Medulla oblongata (tissue), 1 donor: Measurements from ENCODE around the gene KCNB1.
A peak's percentile ranks its signal among the peaks of the same experiment; 100 is the strongest.

ENCODE experiments used
- DNase-seq: peaks from one replicate; pipeline ENCODE4 v3.0.0-alpha.2; 2015; ENCODE audit errors: extremely low spot score

The KCNB1 gene

DNA sequence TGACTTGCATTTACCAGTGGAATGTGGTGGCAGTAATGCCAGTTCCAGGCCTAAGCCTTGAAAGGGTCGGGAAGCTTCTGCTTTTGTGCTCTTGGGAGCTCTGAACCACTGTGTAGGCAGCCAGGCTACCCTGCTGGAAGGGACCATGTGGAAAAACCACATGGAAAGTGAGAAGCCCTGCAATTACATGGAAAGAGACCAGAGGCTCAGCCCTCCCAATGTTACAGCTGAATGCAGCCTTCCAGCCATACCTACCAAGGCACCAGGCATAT lies 14.9 kb upstream of the KCNB1 start:
- DNase-seq = no peak

DNA sequence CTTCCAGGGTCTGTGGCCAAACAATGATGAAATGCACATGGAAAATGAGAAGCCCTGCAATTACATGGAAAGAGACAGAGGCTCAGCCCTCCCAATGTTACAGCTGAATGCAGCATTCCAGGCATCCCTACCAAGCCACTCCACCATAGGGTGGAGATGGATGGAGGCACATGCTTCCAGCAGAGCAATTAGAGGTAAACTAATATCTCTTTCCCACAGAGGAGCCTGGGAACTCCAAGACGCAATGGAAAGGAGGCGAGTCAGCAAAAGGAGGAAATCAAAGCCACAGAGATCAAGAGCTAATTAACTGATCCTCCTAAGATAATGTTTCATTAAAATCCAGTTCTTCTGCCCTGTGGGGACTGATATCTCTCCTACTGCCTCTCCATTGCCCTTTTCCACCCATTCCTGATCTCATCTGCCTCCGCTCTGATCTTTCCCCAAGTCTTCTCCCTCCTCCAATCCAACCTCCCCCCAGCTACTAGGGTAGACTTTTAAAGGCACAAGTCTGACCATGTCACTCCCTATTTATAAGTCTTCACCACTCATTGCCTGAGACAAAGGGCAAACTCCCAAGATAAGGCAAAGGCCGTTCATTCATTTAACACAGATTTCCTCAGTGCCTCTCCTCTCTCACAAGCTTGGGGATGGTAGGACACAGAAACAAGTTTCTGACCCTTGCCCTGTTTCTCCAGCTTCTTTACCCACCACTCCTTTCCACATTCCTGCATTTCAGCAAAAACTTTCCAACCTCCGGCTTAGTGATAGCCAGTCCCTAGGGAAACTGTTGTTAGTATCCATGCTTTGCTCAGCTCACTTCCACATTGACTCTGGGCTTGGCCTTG lies 14.3 kb upstream of the KCNB1 start:
- DNase-seq = no peak

DNA sequence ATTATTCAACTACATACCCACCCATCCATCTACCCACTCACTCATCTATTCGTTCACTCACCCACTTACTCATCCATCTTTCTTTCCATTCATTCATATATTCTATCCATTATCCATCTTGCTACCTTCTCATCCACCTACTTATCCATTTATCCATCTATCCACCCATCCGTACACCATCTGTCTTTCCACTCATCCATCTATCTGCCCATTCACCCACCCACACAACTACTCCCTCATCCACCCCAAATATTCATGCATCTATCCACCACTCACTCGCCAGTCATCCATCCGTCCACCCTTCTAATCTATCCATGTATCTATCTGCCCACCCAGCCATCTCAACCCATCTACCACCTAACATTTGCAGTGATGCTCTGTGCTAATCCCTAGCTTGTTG lies 13.6 kb upstream of the KCNB1 start:
- no peak for DNase-seq

DNA sequence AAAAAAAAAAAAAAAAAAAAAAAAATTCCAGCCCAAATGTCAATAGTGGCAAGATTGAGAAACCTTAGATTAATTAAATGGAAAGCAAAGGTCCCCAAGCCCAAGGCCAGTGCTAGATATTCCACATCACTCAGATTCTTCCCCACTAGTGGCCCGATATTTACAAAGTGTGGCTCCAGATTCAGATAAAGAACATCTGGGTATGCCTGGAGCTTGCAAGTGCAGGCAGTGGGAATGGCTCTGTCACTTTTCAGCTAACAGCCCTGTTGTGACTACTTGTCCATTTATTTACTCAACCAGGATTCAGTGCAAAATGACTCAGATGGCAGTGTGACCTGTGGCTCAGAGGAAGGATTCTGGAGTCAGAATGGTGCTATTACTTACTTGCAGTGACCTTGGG lies 8.2 kb upstream of the KCNB1 start:
- DNase-seq = no peak

DNA sequence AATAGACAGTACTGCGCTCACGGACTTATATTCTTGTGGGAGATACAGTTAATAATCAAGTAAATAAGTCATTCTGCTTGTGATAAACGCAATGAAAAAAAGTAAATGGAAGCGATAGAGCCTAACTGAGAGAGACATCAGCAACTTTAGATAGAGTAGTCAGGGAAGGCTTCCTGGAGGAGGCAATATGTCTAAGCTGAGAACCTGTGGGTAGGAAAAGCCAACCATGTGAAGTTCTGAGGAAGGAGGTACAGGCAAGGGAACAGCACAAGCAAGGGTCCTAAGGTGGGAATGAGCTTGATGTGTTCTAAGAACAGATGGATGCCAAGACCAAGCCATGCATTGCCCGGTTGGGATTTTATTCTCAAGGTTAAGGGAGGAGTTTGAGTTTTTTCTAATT lies 7.2 kb upstream of the KCNB1 start:
- DNase-seq = no peak

DNA sequence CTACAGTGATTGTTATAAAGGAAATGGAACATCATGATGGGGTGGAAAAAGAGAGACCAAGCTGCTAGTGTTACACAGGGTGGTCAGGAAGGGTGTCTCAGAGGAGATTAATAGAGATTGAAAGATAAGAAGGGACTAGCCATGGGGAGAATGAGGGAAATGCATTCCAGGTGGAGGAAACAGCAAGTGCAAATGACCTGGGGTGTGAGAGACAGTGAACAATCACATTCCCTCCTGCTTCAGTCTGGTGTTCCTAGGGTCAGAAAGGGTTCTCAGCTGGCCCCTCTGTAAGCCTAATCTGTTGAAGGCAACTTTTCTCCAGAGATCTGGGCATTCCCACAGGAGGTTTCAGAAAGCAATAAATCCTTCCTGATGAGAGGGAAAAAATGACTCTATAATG lies 3.6 kb upstream of the KCNB1 start:
- DNase-seq = no peak

DNA sequence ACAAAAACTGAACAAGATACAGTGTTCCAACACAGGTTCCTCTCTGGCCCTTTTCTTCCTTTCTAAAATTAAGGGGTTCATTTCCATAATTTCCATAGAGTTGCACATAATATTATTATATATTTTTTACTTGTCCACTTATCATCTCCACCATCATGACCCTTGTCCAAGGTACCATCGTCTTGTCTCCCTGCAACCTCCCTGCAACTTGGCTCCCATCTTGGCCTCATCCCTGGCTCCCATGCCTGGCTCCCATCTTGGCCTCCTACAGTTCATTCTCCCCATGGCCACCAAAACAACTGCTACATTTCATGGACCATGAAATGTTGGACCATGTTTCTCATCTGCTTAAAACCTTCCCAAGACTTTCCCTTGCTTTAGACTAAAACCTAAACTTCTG lies 3.1 kb upstream of the KCNB1 start:
- no peak for DNase-seq

DNA sequence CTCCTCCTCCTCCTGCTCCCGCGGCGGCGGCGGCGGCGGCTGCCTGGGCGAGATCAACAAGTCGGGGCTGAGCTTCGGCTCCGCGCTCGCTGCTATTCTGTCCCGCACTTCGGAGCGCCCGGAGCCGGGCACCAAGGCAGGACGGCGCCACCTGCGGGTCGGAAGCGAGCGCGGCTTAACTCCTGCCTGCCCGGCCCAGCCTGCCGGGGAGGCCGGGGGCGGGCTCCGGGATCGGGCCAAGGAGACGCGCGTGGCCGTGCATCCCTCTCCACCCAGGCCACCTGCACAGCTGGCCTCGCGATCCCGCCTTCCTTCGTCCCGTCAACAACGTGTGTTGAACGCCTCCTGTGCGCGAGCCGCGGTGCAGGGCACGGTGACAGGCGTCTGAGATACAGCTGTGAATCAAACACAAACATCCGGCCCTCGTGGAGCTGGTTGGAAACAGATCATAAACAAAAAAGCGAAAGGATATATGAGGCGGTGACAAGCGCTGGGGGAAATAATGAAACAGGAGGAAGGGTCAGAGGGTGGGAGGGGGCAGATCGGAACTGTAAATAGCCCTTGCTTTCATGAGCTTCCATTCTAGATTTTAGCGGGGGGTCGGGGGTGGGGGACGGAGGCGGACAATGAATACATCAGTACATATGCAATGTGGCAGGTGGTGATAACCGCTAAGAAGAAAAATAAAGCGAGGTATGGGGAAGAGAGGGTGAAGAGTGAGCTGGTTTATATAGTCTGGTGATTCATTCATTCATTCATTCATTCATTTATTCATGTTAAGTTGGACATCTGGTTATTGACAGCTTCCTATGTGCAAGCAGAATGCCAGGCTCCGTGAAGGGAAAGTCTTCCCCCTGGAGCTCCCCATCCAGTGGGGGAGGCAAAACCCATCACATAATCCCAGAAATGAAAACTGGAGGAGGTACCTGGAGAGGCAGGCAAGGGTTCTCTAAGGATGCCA lies 2.0 kb upstream of the KCNB1 start:
- peak; percentile 72 for DNase-seq

DNA sequence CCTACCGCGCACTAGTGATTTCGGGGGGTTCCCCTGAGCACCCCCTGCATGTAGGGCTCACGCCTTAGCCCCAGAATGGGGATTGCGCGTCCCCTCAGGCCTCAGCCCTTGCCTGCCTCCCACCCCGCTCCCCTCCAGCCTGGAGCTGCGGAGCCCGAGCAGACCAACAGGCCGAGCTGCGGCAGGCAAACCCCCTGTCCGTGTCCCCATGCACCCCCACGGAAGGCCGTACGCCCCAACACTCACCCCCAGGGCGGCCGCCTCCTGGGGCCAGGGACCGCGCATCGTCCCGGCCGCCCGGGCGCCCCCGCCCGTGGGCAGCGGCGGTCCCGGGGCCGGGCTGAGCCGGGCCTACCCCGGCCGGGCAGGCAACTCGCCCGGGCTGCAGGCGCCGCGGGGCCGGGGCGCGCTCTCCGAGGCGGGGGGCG lies 1.2 kb upstream of the KCNB1 start:
- DNase-seq = no peak

DNA sequence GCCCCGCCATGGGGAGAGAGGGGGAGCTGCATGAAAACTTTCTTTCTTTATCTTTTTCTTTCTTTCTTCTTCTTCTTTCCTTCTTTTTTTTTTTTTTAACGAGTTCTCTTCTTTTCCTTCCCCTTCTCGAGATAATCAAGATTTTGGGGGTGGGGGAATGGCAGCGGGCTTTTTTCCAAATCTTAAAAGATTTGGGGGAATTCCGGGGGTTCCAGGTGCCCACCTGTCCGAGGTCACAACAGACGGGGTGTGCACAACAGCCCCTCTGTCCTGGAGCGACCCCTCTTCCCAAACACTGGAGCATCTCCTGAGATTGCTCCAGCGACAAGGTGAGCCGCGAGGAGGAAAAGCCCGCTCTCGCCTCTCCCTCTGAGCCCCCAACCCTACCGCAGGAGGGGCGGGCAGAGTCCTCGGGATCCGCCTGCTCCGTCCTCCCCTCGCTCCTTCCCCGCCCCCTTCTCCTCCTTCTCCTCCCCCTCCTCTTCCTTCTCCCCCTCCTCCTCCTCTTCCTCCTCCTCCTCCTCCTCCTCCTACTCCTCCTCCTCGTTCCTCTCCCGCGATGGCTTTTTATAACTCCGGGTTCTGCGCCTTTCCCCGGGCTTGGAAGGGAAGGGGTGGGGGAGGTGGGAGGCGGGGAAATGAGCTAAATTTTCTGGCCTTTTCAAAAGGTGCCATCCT lies 689 bp upstream of the KCNB1 start:
- no peak for DNase-seq

DNA sequence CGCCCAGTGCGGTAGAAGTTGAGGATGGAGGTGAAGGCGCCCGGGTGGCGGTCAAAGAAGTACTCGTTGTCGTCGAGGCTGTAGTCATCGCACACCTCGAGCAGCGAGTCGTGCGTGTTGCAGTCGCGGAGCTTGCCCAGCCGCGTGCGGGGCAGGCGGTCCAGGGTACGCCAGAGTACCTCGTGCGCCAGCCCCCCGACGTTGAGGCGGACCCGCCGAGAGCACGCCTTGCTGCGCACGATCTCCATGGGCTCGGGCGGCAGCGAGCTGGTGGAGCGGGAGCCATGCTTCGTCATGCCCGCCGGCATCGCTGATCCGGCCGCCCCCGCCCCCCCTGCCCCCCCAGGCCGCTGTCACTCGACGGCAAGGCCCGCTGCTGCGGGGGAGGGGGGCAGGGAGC lies 295 bp downstream of the KCNB1 start:
- DNase-seq = no peak

DNA sequence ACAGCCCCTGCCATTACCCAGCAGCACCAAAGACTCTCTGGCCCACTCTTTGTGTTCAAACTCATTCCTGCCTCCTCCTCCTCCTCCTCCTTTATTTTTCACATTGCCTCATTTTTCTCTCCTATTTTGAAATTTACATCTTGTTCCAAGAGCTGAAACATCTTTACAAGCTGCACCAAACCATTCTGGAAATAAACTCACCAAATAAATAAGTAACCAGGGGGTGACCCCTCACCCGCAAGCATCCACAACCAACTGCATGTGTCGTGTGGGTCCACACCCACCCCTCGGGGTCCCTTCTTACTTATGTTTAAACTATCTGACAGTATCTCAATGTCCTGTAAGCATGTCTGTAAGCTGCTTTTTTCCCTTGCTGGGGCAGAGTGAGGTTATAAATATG lies 1.4 kb downstream of the KCNB1 start:
- DNase-seq = no peak

DNA sequence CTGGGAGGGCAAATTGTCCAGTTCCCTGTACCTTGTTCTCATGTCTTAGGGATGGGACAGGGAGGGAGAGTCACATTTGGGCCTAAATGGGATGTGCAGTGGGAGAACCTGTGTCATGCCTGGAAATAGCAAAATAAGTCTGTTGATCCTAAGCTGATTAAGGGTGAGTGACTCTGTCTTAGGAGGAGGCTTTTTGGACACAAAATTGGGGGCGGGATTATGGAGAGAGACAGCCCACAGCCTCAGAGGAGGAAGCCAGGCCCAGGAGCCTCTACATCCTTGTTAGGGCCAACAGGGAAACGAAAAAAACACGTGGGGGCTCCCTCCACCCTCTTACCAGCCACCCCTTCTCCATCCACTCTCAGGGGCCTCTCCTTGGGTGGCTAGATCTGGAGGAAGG lies 2.2 kb downstream of the KCNB1 start:
- no peak for DNase-seq

DNA sequence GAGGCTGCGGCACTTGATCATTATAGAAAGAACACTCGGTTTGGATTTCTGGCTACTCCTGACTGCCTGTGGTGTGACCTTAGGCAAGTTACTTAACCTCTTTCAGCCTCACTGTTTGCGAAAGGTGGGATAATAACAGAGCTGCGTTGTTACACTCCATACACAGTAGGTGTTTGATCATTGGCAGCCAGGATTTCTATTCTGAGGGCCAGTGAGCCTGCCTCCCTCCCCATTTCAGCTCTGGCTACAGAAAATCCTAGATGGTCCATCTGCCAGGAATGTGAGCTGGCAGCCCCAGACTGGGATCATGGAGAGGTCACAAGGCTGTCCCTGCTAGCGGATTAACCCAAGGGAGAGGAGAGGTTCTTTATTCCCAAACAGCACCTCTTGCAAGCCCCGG lies 2.7 kb downstream of the KCNB1 start:
- DNase-seq = no peak

DNA sequence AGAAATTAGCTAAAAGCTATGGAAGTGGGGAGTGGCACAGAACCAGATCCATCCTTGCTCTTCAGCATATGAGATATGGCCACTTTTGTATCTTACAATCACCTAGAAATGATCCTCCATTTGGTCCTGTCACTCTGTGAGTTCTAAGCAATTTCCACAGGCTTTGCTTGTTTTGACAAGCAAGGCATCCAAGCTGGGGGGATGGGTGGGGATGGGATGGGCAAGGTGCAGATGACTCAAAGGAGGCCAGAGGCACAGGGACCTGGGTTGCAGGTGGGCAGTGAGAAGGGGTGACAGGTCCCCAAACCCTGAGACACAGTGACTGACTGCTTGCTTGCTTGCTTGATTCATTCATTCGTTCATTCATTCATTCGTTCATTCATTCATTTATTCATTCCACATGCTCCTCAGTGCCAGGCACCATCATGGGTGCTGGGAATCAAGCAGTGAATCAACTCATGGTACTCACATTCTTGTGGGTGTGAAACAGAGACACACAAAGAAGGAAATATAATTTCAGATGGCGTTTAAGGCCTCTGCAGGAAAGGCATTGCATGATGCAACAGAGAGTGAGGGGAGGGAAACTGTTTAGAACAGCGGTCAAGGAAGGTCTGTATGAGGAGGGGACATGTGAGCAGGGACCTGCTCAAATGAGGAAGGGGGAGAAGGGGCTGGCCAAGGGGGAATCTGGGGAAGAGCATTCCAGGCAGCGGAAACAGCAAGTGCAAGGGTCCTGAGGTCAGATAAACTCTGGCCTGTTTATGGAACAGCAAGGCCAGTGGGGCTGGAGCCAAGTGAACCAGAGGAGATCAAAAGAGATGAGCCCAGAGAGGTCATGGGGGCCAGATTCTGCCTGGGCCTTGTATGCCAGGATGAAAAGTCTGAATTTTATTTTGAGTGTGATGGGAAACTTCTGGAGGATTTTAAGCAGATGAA lies 3.4 kb downstream of the KCNB1 start:
- DNase-seq = no peak

DNA sequence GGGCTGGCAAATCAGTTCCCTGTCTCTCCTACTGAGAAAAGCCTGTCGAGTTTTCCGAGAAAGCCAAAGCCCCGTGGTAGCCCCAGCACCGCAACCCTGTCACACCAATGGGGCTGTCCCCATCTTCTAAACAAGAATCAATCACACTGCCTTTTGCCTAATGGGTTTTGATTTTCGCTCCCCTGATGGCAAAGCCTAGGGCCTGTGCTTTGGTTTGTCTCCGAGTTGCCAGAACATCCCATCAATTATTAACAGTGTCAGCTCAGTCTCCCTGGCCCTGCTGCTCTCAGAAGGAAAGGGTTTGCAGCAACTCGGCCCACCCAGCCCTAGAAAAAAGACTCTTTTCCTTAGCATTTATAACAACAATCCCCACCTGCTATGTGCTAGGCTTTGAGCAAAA lies 4.2 kb downstream of the KCNB1 start:
- no peak for DNase-seq

DNA sequence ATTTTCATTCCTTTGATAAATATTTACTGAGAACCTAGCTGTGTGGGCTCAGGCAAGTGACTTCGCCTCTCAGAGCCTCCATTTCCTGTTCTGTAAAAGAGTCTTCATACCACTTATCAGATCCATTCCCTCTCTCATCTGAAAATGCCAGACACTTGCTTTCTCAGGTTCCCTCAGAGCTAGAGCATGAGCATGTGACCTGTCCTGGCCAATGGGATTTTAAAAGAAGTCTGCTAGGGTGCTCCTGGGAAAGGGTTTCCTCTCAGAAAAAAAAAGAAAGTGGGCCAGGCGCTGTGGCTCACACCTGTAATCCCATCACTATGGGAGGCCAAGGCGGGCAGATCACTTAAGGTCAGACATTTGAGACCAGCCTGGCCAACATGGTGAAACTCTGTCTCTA lies 5.3 kb downstream of the KCNB1 start:
- DNase-seq = no peak

DNA sequence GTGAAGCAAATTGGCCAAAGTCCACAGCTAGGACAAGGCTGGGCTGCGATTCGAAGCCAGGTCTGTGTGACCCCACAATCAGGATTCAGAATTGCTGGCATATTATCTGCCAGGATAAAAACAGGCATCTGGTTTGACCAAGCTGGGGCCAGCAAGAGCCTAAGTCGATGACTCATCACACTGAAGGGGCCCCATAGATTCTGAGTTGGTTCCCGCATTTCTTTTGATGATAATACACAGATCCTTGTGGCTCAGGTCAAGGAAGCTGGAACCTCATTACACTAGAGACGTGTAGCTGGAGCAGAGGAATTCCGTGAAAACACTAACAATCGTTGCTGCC lies 6.5 kb downstream of the KCNB1 start:
- DNase-seq = no peak

DNA sequence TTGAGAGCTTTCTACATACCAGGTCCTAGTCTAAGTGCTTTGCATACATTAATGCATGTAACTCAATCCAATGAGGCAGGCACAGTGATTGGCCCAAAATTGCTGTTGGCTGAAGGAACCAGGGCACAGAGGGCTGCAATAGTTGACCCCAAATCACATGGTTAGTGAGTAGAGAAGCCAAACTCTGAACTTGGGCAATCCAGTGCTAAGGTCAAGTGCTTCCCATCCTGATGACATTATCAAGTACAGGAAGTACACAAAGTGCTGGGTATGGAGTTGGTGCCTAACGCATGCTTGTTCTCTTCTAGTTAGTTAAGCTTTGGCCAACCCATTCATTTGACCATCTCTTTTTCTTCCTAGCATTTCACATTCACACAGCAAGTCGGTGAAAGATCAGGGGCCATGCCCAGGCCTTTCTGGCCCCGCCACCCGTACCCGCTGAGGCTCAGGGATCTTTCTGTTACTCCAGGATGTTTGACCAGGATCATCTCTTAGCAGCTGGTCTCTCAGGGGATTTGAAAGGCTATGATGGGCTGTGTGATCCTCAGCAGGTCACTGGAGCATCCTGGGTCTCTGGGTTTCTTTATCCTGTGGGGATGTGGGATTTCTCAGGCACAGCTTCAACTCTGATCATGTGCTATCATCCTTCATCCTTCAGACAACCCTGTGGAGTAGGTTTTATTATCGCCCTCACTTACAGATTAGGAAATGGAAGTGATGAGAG lies 7.0 kb downstream of the KCNB1 start:
- DNase-seq = no peak

DNA sequence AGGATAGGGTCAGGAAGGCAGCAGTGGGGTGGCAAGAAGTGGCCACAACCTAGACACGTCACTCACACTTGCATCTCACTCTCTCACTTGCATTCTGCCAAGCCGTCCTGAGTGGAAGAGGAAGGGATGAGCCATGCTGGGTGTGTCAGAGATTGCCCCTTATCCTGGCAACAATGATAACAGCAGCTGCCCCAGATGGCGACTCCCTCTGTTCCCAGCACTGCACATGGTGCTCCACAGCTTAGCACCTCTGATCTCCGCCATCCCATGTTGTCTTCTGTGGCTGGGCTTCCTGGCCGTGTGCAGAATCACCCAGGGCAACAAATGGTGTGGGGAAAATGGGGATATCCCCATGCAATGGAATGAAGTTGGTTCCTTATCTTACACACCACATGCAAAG lies 11.1 kb downstream of the KCNB1 start:
- no peak for DNase-seq

DNA sequence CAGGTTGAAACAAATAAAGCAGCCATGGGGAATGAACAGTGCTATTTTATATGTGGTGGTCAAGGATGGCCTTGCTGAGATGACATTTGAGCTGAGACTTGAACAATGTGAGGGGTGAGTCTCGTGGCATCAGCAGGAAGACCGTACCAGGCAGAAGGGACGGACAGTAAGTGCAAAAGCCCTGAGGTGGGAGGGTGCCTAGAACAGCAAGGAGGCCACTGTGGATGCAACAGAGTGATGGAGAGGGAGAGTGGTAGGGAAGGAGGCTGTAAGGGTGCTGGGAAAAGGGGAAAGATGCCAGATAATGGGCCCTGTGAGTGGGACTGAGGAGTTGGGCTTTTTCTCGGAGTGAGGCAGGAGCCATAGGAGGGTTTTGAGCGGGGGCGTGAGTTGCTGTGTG lies 11.5 kb downstream of the KCNB1 start:
- no peak for DNase-seq
